Small intestine (tissue), 7 donors: ENCODE data around the gene CCDC86. TPM values are rescaled to one million over a fixed set of nuclear protein-coding genes. Genes with fewer than 3 reads are reported as not detected.
A peak's percentile ranks its signal among the peaks of the same experiment; 100 is the strongest.
"Not testable (repeated sequence)": the region's sequence is repeated elsewhere in the genome, so short reads cannot be mapped to it uniquely, and the experiment has no call there.

ENCODE experiments used
- DNase-seq, 2 donors: peaks; one replicate each; pipeline versions ENCODE4 v3.0.0 to v3.0.0-alpha.2; 2013
- FAIRE-seq: peaks from 2 replicates; lab custom pipeline; 2012; peaks lifted over from hg19 to GRCh38; lab: Jason Lieb, UNC
- H3K27ac ChIP-seq, 3 donors: one replicate each; pipeline ENCODE4 v1.5.1; 2013; ENCODE audit warnings: low read length in 2 of 3, mild to moderate bottlenecking in 2 of 3, control low read depth in 1 of 3, inconsistent platforms in 1 of 3, low read depth in 1 of 3, moderate library complexity in 1 of 3
- H3K27me3 ChIP-seq, 3 donors: one replicate each; pipeline ENCODE4 v1.6.1; 2013; ENCODE audit warnings: low read length in 3 of 3, inconsistent platforms in 1 of 3; ENCODE audit not compliant: control insufficient read depth in 3 of 3, insufficient read depth in 3 of 3
- H3K36me3 ChIP-seq, 3 donors: one replicate each; pipeline ENCODE4 v1.6.1; 2013; ENCODE audit warnings: low read length in 3 of 3, inconsistent platforms in 1 of 3, low read depth in 1 of 3, mild to moderate bottlenecking in 1 of 3, moderate library complexity in 1 of 3; ENCODE audit not compliant: control insufficient read depth in 3 of 3, insufficient read depth in 2 of 3
- H3K4me1 ChIP-seq, 3 donors: one replicate each; pipeline ENCODE4 v1.6.1; 2013; ENCODE audit warnings: low read length in 2 of 3, inconsistent platforms in 1 of 3, low read depth in 1 of 3, mild to moderate bottlenecking in 1 of 3, moderate library complexity in 1 of 3; ENCODE audit not compliant: control insufficient read depth in 3 of 3, insufficient read depth in 2 of 3
- H3K4me3 ChIP-seq, 3 donors: one replicate each; pipeline ENCODE4 v1.5.1; 2013; ENCODE audit warnings: low read length in 3 of 3, control low read depth in 1 of 3, inconsistent platforms in 1 of 3, low read depth in 1 of 3, mild to moderate bottlenecking in 1 of 3, moderate library complexity in 1 of 3
- H3K9me3 ChIP-seq, 2 donors: one replicate each; pipeline ENCODE4 v1.6.1; 2013; ENCODE audit warnings: low read depth in 1 of 2, low read length in 1 of 2; ENCODE audit not compliant: control insufficient read depth in 2 of 2, insufficient read depth in 1 of 2
- WGBS, 3 donors: extraction: QIAGEN DNeasy Blood & Tissue Kit; methylation state at CpG; one replicate each; pipeline ENCODE4 v1.1.7; 2013; 5-methylcytosine and 5-hydroxymethylcytosine counted together
- polyA plus RNA-seq, 4 donors: library from polyadenylated mRNA; stranded (reverse) in 3 of 4; unstranded in 1 of 4; fragments of 200-250 nt in 3 of 4; fragments of 120-200 nt in 1 of 4; gene quantifications; one replicate each; pipeline versions ENCODE4 v1.2.1 to v1.2.3, GENCODE V29; 2013
- donor health status: healthy with polysubstance abuse.
- donor health status: control.
- donor health status: control.
- donor health status: Bipolar disorder and iron deficiency.
- donor health status: healthy.

CCDC86 gene
- polyA plus RNA-seq, 4 donors: 10.5 to 23.7 (median 15.0) TPM

- WGBS, 3 donors: 72 to 79% (median 79%) methylated on average over 4 of the region's 4 CpGs
- Histone ChIP-seq H3K27ac (no peak overlapping the region), H3K9me3 (peaks cover 0 to 13% of the 10 kb centered on the region in 2 donors), H3K4me1 (no peaks in the 10 kb centered on the region), H3K36me3 (no peaks in the 10 kb centered on the region), H3K27me3 (no peaks in the 10 kb centered on the region), H3K4me3 (no peak overlapping the region)
- DNase-seq: no peak
- no peak for FAIRE-seq
Observed at GRCh38 chr11:60818057-60818456, 23.9 kb upstream of the CCDC86 start.

- Histone ChIP-seq H3K27ac (no peak overlapping the region), H3K4me1 (no peaks in the 10 kb centered on the region), H3K9me3 (peaks cover 0 to 6% of the 10 kb centered on the region in 2 donors), H3K36me3 (no peaks in the 10 kb centered on the region), H3K27me3 (no peaks in the 10 kb centered on the region), H3K4me3 (no peak overlapping the region)
- no peak for FAIRE-seq
- WGBS, 3 donors: 59 to 80% (median 67%) methylated on average over 13 to 15 of the region's 15 CpGs
- no peak for DNase-seq
Observed at GRCh38 chr11:60821827-60822599, 19.9 kb upstream of the CCDC86 start.

GRCh38 chr11:60823745-60824306 lies 18.1 kb upstream of the CCDC86 start:
- 93 to 94% (median 94%) methylated on average over 5 of the region's 5 CpGs for whole genome bisulfite sequencing, 3 donors
- FAIRE-seq: peak; percentile 72
- H3K9me3 ChIP-seq, H3K27ac ChIP-seq, H3K27me3 ChIP-seq, H3K4me3 ChIP-seq, H3K36me3 ChIP-seq, H3K4me1 ChIP-seq, DNase-seq: not testable (repeated sequence)

GRCh38 chr11:60825118-60825517 lies 16.8 kb upstream of the CCDC86 start:
- no peaks in the 10 kb centered on the region for H3K36me3 ChIP-seq
- no peak overlapping the region for H3K4me3 ChIP-seq
- no peaks in the 10 kb centered on the region for H3K4me1 ChIP-seq
- no peak overlapping the region for H3K27ac ChIP-seq
- H3K27me3 ChIP-seq: no peaks in the 10 kb centered on the region
- no peak for DNase-seq
- FAIRE-seq: no peak
- no peaks in the 10 kb centered on the region for H3K9me3 ChIP-seq
- WGBS, 3 donors: 87 to 94% (median 91%) methylated on average over 5 of the region's 5 CpGs

- FAIRE-seq: no peak
- WGBS, 3 donors: 75 to 90% (median 75%) methylated on average over 5 to 6 of the region's 6 CpGs
- no peaks in the 10 kb centered on the region for H3K36me3 ChIP-seq
Observed at GRCh38 chr11:60825790-60826189, 16.1 kb upstream of the CCDC86 start.

GRCh38 chr11:60830478-60831142 lies 11.3 kb upstream of the CCDC86 start:
- DNase-seq: no peak

More at GRCh38 chr11:60825790-60826189, 16.1 kb upstream of the CCDC86 start:
- no peaks in the 10 kb centered on the region for H3K4me1 ChIP-seq
- no peaks in the 10 kb centered on the region for H3K27me3 ChIP-seq
- DNase-seq: no peak
- H3K9me3 ChIP-seq: no peaks in the 10 kb centered on the region
- H3K4me3 ChIP-seq: no peak overlapping the region
- H3K27ac ChIP-seq: no peak overlapping the region

GRCh38 chr11:60831143-60831500 lies 10.8 kb upstream of the CCDC86 start:
- H3K4me1 ChIP-seq: no peaks in the 10 kb centered on the region
- H3K27ac ChIP-seq: no peak overlapping the region
- no peaks in the 10 kb centered on the region for H3K9me3 ChIP-seq
- no peak overlapping the region for H3K4me3 ChIP-seq
- H3K27me3 ChIP-seq: no peaks in the 10 kb centered on the region
- DNase-seq (peak; percentile 85 to 86), FAIRE-seq (no peak)
- H3K36me3 ChIP-seq: no peaks in the 10 kb centered on the region
- 19 to 24% (median 22%) methylated on average over 8 of the region's 8 CpGs for WGBS, 3 donors

More at GRCh38 chr11:60830478-60831142, 11.3 kb upstream of the CCDC86 start:
- H3K27ac ChIP-seq: no peak overlapping the region
- H3K27me3 ChIP-seq: no peaks in the 10 kb centered on the region
- no peak for FAIRE-seq
- H3K9me3 ChIP-seq: no peaks in the 10 kb centered on the region
- WGBS, 3 donors: 41 to 50% (median 45%) methylated on average over 10 of the region's 10 CpGs
- no peaks in the 10 kb centered on the region for H3K36me3 ChIP-seq
- no peak overlapping the region for H3K4me3 ChIP-seq
- H3K4me1 ChIP-seq: no peaks in the 10 kb centered on the region

- no peak for DNase-seq
- Histone ChIP-seq H3K4me1 (no peaks in the 10 kb centered on the region), H3K36me3 (no peaks in the 10 kb centered on the region), H3K9me3 (no peaks in the 10 kb centered on the region), H3K27me3 (no peaks in the 10 kb centered on the region), H3K4me3 (no peak overlapping the region), H3K27ac (no peak overlapping the region)
- 41 to 55% (median 43%) methylated on average over 7 of the region's 7 CpGs for WGBS, 3 donors
- no peak for FAIRE-seq
Observed at GRCh38 chr11:60831501-60832079, 10.3 kb upstream of the CCDC86 start.
